Cardiac fibroblast (primary cell): ENCODE data around the gene CAMK2N1.
A peak's percentile ranks its signal among the peaks of the same experiment; 100 is the strongest.

ENCODE experiments used
- DNase-seq, 2 donors: peaks; one replicate each; pipeline versions ENCODE4 v3.0.0 to v3.0.0-alpha.2; 2010; ENCODE audit warnings: low read depth in 2 of 2
- H3K4me3 ChIP-seq, 2 donors: replicated peaks in 1 of 2; 1 replicate in 1 of 2; 2 replicates in 1 of 2; pipeline ENCODE4 v1.5.1; 2011; ENCODE audit warnings: low read depth in 2 of 2, low read length in 2 of 2, mild to moderate bottlenecking in 2 of 2, moderate library complexity in 1 of 2
- TF ChIP-seq, protein P1 (sequence below): IDR thresholded peaks from one replicate; pipeline ENCODE4 v1.5.1; 2011; ENCODE audit warnings: low read depth, mild to moderate bottlenecking, low read length, inconsistent platforms

CAMK2N1 gene

DNA sequence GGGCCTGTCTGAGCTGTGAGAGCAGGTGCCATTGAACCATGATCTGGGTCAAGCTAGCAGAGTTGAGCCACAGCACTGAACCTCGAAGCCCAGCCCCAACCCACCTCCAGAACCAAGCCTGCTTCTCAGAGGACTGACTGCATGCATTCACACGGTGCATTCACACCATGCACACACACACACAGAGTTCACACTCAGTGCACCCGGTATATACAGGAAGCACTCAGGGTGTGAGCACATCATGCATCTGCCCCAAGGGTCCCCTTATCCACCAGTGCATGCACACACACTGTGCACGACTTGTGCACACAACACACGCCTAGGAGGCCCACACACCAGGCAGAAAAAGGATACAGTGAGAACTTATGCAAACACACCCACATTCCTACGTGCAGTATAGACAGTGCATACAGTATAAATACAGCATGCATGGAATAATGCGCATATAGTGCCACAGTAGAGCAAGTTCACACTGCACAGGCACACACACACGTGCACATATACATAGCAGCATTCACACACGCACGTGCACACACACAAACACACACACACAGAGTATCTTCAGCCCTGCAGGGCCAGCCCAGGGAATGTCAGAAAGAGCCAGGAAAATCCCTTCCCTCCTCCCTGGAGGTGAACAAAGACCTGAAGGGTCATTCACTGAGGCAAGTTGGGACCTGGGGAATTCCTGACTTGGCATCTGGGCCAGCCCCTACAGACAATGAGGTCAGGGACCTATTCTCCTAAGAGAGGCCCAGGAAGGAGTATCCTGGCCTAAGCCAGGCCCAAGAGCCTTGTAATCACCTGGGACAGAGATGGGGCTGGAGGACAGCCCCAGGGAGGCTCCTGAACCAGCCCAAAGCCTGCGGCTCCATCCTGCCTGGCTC, 42.1 kb downstream of the CAMK2N1 start:
- no peak overlapping the region for H3K4me3 ChIP-seq
- DNase-seq, result no peak
- TF ChIP-seq, protein P1, sequence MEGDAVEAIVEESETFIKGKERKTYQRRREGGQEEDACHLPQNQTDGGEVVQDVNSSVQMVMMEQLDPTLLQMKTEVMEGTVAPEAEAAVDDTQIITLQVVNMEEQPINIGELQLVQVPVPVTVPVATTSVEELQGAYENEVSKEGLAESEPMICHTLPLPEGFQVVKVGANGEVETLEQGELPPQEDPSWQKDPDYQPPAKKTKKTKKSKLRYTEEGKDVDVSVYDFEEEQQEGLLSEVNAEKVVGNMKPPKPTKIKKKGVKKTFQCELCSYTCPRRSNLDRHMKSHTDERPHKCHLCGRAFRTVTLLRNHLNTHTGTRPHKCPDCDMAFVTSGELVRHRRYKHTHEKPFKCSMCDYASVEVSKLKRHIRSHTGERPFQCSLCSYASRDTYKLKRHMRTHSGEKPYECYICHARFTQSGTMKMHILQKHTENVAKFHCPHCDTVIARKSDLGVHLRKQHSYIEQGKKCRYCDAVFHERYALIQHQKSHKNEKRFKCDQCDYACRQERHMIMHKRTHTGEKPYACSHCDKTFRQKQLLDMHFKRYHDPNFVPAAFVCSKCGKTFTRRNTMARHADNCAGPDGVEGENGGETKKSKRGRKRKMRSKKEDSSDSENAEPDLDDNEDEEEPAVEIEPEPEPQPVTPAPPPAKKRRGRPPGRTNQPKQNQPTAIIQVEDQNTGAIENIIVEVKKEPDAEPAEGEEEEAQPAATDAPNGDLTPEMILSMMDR, result no peak

DNA sequence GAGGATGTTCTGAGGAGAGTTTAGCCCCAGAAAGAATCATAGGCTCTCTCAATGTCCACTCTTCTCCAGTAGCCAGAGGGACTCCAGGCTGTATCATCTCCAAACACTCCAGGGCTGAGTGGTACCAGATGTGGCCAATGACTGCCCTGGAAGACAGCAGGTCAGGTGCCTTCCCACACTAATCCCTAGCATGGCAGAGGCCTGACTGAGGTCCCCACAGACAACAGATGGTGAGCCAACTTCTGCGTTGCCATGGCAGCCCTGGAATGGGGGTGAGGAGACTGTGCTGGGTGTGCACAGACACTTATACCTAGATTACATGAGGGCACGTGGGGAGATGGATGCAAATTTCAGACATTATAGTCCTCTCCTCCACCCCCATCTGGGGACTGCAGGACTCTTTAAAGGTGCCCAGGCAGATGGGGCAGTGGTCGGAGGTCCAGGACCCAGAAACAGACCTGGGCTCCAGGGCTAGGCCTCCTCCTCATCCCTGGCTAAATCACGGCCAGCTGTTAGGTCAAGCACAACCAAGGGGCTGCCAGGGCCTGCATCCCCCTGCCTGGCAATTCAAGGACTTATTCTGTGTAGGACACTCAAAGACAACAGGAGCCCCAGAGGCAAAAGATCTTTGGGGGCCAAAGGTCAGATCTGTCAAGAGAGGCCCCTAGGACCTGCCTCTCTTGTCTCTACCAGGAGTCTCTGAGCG, 42.9 kb downstream of the CAMK2N1 start:
- no peak overlapping the region for H3K4me3 ChIP-seq
- TF ChIP-seq, protein P1, result no peak
- DNase-seq, result no peak

DNA sequence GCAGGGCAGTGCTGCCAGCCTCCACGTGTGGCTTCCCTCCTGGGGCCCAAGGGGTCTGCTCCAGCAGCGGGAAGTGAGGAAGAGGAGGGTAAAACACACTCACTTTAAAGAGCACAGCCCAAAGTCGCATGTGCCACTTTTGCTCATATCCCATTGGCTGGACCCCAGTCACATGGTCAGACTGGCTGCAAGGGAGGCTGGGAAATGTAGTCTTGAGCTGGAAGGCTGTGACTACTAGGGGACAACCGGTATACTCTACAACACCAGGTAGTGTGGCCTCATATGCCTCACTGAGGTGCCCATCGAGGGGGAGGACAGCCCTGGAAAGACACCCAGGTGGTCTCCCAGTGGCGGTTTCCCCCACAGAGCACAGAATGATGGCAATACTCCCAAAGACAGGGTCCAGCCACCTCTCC, 45.2 kb downstream of the CAMK2N1 start:
- no peak overlapping the region for H3K4me3 ChIP-seq
- DNase-seq, result peak; percentile 50 to 65
- TF ChIP-seq, protein P1, result no peak

DNA sequence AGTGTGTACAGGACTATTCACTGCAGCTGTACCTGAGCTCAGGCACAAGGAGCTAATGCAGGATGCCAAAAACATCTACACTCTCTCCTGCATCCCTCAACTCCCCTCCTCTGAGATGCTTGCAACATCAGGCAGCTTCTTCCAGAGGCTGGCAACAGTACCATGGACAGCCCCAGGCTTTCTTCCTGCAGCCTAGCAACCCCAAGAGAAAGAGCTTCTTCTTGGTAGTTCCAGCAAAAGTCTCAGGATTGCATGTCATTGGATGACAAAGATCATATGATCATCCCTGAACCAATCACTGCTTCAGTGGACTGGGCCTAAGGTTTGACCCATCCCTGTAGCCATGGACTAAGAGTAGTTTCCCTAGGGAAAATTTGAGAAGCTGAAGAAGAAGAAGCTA, 46.7 kb downstream of the CAMK2N1 start:
- peak; percentile 49 to 55 for DNase-seq
- TF ChIP-seq, protein P1, result no peak
- H3K4me3 ChIP-seq, result no peak overlapping the region

DNA sequence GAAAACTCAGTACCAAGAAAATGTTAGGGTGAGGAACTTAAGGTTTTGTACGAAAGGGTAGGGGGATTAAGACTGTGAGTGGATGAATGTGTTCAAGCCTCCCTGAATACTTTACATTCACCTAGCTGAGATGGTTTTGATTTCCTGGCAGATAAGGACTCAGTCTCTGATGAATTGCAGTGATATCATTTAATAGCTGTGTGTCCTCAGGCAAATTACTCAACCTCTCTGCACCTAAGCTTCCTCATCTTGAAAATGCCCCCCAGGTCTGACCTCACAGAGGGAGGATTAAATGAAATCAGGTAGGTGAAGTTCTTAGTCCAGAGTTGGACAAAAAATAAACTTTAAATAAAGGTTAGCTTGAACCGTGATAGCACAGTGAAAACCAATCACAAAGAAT, 48.4 kb downstream of the CAMK2N1 start:
- TF ChIP-seq, protein P1, result no peak
- H3K4me3 ChIP-seq, result no peak overlapping the region
- DNase-seq, result no peak

DNA sequence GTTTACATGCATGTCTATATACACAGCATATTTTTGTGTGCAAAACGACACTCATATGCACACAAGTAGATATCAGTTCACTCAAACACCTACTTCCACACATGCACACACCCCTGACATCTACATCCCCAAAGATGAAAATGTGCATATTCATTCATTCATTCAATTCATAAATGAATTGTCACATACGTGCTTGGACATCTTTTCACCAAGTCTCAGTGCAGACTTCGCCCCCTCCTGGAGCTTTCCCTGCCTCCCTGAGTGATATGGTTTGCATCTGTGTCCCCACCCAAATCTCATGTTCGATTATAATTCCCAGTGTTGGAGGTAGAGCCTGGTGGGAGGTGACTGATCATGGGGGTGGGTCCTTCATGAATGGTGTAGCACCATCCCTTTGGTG, 53.1 kb downstream of the CAMK2N1 start:
- DNase-seq, result no peak
- TF ChIP-seq, protein P1, result no peak
- no peak overlapping the region for H3K4me3 ChIP-seq
